Suprapubic skin (tissue), 4 donors: ENCODE data around the gene CAD. TPM values are rescaled to one million over a fixed set of nuclear protein-coding genes. Genes with fewer than 3 reads are reported as not detected.
"Not testable (repeated sequence)": the region's sequence is repeated elsewhere in the genome, so short reads cannot be mapped to it uniquely, and the experiment has no call there.

Source experiments
- DNase-seq, 2 donors: peaks; one replicate each; pipeline ENCODE4 v3.0.0-alpha.2; 2019; ENCODE audit warnings: low spot score in 2 of 2
- H3K27ac ChIP-seq: fragments of 200-600 bp; sonication (generic); one replicate; pipeline ENCODE4 v1.5.1; 2019
- H3K27me3 ChIP-seq: fragments of 200-600 bp; sonication (generic); one replicate; pipeline ENCODE4 v1.5.1; 2019
- H3K36me3 ChIP-seq: fragments of 200-600 bp; sonication (generic); one replicate; pipeline ENCODE4 v1.5.1; 2019
- H3K4me1 ChIP-seq: fragments of 200-600 bp; sonication (generic); one replicate; pipeline ENCODE4 v1.5.1; 2019
- H3K4me3 ChIP-seq: fragments of 200-600 bp; sonication (generic); one replicate; pipeline ENCODE4 v1.5.1; 2019; ENCODE audit warnings: mild to moderate bottlenecking
- H3K9me3 ChIP-seq: fragments of 200-600 bp; sonication (generic); one replicate; pipeline ENCODE4 v1.5.1; 2019
- CTCF ChIP-seq, 2 donors: fragments of 200-600 bp in 1 of 2; fragments of 450-650 bp in 1 of 2; sonication (generic) in 1 of 2; IDR thresholded peaks; one replicate each; pipeline ENCODE4 v1.5.1; 2016 to 2019; ENCODE audit warnings: antibody characterized with exemption in 2 of 2, mild to moderate bottlenecking in 1 of 2, moderate library complexity in 1 of 2
- EP300 ChIP-seq: sonication (generic); formaldehyde crosslinking; IDR thresholded peaks from one replicate; pipeline ENCODE4 v1.6.1; 2017; ENCODE audit warnings: antibody characterized with exemption
- POLR2A ChIP-seq, 2 donors: fragments of 450-650 bp; IDR thresholded peaks; one replicate each; pipeline ENCODE4 v1.6.1; 2017; ENCODE audit warnings: antibody characterized with exemption in 2 of 2, mild to moderate bottlenecking in 2 of 2, moderate library complexity in 2 of 2
- POLR2AphosphoS5 ChIP-seq, 3 donors: sonication (generic); formaldehyde crosslinking; IDR thresholded peaks; one replicate each; pipeline ENCODE4 v1.6.1; 2017; ENCODE audit warnings: antibody characterized with exemption in 3 of 3
- WGBS: methylation state at CpG from one replicate; pipeline ENCODE4 v1.1.5; 2018; 5-methylcytosine and 5-hydroxymethylcytosine counted together
- total RNA-seq, 4 donors: library from RNA; depleted of rRNA; stranded (reverse); fragments of >200 nt; gene quantifications; one replicate each; pipeline ENCODE4 v1.1.0, GENCODE V29; 2016

CAD gene
- total RNA-seq, 4 donors from 2014 or later = 33.7 to 64.8 (median 42.1) TPM

- H3K27me3 ChIP-seq = peaks cover 21% of the 10 kb centered on the region
- TF ChIP-seq CTCF (IDR thresholded peaks at IDR 0.05) = no peak
- TF ChIP-seq EP300 = no peak
- TF ChIP-seq POLR2A (IDR thresholded peaks at IDR 0.05) = no peak
- TF ChIP-seq POLR2AphosphoS5 (IDR thresholded peaks at IDR 0.05) = no peak
- WGBS = 66% methylated on average over 8 of the region's 8 CpGs
Measured at GRCh38 chr2:27175330-27175729, 41.8 kb upstream of the CAD start.

DNA sequence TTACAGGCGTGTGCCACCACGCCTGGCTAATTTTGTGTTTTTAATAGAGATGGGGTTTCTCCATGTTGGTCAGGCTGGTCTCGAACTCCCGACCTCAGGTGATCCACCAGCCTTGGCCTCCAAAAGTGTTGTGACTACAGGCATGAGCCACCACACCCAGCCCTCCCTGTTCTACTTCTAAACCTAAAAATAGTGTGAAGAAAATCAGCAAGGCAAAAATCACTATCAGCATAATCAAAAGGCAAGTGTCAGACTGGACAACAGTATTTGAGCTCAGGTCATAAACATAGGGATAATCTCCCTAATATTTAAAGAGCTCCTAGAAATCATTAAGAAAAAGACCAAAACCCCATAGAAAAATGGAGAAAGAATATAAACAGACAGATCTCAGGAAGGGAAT, 41.4 kb upstream of the CAD start:
- not testable (repeated sequence) for H3K9me3 ChIP-seq, H3K36me3 ChIP-seq, H3K27ac ChIP-seq, H3K4me3 ChIP-seq, H3K4me1 ChIP-seq
- WGBS = 97% methylated on average over 4 of the region's 4 CpGs
- peak in 1 of 2 donors; percentile 10 for DNase-seq
- H3K27me3 ChIP-seq = peaks cover 21% of the 10 kb centered on the region

More at GRCh38 chr2:27175330-27175729, 41.8 kb upstream of the CAD start:
- no peak overlapping the region for H3K27ac ChIP-seq
- peaks cover 6% of the 10 kb centered on the region for H3K4me1 ChIP-seq
- no peak overlapping the region for H3K4me3 ChIP-seq
- no peaks in the 10 kb centered on the region for H3K36me3 ChIP-seq
- H3K9me3 ChIP-seq = no peaks in the 10 kb centered on the region
- peak in 1 of 2 donors; percentile 56 for DNase-seq

DNA sequence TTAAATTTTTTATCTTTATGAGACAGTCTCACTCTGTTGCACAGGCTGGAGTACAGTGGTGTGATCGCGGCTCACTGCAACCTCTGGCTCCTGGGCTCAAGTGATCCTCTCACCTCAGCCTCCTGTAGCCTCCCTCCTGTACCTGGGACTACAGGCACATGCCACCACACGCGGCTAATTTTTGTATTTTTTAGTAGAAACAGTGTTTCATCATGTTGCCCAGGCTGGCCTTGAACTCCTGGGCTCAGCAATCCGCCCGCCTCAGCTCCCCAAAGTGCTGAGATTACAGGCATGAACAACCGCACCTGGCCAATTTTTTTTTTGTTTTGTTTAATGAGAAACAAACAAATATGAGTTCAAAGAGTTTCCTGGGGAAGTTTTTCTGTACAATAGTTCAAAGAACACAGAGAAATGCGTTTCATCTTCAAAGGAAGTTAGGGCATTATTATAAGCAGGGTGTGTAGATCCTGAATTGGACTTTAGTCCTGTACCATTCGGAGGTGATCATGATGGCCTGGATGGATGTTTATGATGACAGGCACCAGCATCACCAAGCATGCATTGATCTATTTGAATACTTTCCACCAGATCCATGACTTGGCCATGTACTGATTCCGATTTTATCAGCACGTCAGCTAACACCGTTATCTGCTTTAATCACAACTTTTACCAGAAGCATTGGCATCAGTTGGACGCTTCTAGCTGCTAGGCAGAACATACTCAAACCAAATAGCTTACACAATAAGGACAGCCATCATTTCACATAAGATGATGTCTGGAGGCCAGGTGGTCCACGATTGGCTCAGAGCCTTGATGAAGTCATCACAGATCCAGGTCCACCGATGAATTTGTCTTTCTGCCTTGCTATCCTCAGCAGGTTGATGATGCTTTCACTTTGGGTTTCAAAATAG, 39.5 kb upstream of the CAD start:
- H3K36me3 ChIP-seq = no peaks in the 10 kb centered on the region
- TF ChIP-seq EP300 (no peak), POLR2A (IDR thresholded peaks at IDR 0.05) (no peak), POLR2AphosphoS5 (IDR thresholded peaks at IDR 0.05) (no peak), CTCF (IDR thresholded peaks at IDR 0.05) (no peak)
- H3K4me3 ChIP-seq = no peak overlapping the region
- WGBS = 75% methylated on average over 15 of the region's 15 CpGs
- H3K27me3 ChIP-seq = peaks cover 18% of the 10 kb centered on the region
- H3K9me3 ChIP-seq = no peaks in the 10 kb centered on the region
- no peak overlapping the region for H3K27ac ChIP-seq
- DNase-seq = peak in 1 of 2 donors; percentile 34
- H3K4me1 ChIP-seq = peaks cover 7% of the 10 kb centered on the region

DNA sequence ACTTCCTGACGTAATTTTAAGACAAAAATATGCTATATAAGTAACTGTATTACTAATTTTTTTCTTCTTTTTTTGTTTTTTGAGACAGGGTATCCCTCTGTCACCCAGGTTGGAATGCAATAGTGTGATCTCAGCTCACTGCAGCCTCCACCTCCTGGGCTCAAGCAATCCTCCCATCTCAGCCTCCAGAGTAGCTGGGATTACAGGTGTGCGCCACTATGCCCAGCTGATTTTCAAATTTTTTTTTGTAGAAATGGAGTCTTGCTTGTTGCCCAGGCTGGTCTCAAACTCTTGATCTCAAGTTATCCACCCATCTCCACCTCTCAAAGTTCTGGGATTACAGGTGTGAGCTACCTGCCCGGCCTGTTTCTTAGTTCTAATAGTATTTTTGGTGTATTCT, 38.7 kb upstream of the CAD start:
- peak in 1 of 2 donors; percentile 7 for DNase-seq
- WGBS = 90% methylated on average over 3 of the region's 3 CpGs
- no peak for TF ChIP-seq CTCF (IDR thresholded peaks at IDR 0.05)
- TF ChIP-seq EP300 = no peak
- TF ChIP-seq POLR2A (IDR thresholded peaks at IDR 0.05) = no peak
- no peak for TF ChIP-seq POLR2AphosphoS5 (IDR thresholded peaks at IDR 0.05)
- H3K36me3 ChIP-seq = no peaks in the 10 kb centered on the region
- no peak overlapping the region for H3K27ac ChIP-seq
- no peak overlapping the region for H3K4me3 ChIP-seq
- H3K9me3 ChIP-seq = no peaks in the 10 kb centered on the region
- peaks cover 11% of the 10 kb centered on the region for H3K27me3 ChIP-seq
- peaks cover 13% of the 10 kb centered on the region for H3K4me1 ChIP-seq

GRCh38 chr2:27179344-27180000, 37.7 kb upstream of the CAD start:
- no peak overlapping the region for H3K4me3 ChIP-seq
- 70% methylated on average over 3 of the region's 3 CpGs for WGBS
- H3K27ac ChIP-seq = peak overlapping the region; percentile 38
- H3K27me3 ChIP-seq = peaks cover 11% of the 10 kb centered on the region
- no peak for TF ChIP-seq POLR2AphosphoS5 (IDR thresholded peaks at IDR 0.05)
- no peak for TF ChIP-seq EP300
- no peak for TF ChIP-seq POLR2A (IDR thresholded peaks at IDR 0.05)
- no peak for TF ChIP-seq CTCF (IDR thresholded peaks at IDR 0.05)
- no peaks in the 10 kb centered on the region for H3K9me3 ChIP-seq
- H3K36me3 ChIP-seq = no peaks in the 10 kb centered on the region
- H3K4me1 ChIP-seq = peaks cover 16% of the 10 kb centered on the region
- DNase-seq = peak in 1 of 2 donors; percentile 14
